IPS-18a (cell line): ENCODE results near the gene C19orf25.

ENCODE experiments used
- H3K27ac ChIP-seq: one replicate; pipeline ENCODE4 v1.5.1; 2013; ENCODE audit warnings: low read length
- H3K27me3 ChIP-seq: one replicate; pipeline ENCODE4 v1.6.1; 2013; ENCODE audit warnings: mild to moderate bottlenecking, low read length; ENCODE audit not compliant: control insufficient read depth, insufficient read depth
- H3K36me3 ChIP-seq: one replicate; pipeline ENCODE4 v1.6.1; 2013; ENCODE audit warnings: low read depth, low read length; ENCODE audit not compliant: control insufficient read depth
- H3K4me1 ChIP-seq: one replicate; pipeline ENCODE4 v1.6.1; 2013; ENCODE audit warnings: low read depth, low read length; ENCODE audit not compliant: control insufficient read depth
- H3K4me3 ChIP-seq: one replicate; pipeline ENCODE4 v1.5.1; 2013; ENCODE audit warnings: low read length
- H3K9ac ChIP-seq: one replicate; pipeline ENCODE4 v1.6.1; 2013; ENCODE audit warnings: mild to moderate bottlenecking, low read length, moderate library complexity
- H3K9me3 ChIP-seq: one replicate; pipeline ENCODE4 v1.6.1; 2013; ENCODE audit warnings: low read depth, low read length; ENCODE audit not compliant: control insufficient read depth

The C19orf25 gene

DNA sequence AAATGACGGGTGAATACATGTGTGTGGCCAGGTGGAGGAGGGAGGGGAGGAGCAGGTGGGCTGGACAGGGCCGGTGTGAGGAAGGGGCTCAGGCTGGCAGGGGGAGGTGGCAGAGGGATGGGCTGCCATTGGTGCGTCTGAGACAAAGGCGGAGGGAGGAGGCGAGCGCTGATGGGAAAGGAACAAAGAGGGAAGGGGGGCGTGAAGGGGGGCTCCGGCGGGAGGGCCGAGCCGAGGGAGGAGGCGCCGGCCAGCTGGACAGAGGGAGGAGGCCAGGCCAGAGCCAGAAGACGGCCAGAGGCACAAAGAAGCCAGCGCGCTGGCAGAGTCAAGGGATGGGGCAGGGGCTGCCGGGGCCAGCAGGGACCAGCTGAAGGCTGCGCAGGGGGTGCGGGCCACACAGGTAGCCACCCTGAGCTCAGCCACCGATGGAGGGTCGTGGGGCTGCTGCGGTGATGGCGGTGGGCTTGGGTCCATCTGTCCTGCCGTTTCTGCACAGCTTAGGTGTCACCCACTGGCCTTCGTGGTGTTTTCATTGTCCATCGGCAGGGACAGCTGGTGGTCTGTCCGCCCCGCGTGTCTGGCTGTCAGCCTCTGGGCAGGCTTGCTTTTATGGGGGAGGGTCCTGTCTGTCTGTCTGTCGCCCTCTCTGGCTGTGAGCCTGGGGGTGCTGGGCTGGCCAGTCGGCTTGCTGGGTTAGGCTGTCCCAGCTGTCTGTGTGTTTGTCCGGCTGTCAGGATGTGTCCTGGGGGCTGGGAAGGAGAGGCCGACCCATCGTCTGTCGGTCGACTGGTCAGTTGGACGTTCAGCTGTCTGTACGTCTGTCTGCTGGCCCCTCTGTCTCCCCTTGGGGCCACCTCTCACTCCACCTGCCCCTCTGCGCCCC is 26.9 kb downstream of the C19orf25 start:
- H3K36me3 ChIP-seq, result no peaks in the 10 kb centered on the region
- H3K4me3 ChIP-seq, result no peak overlapping the region
- no peak overlapping the region for H3K9ac ChIP-seq
- H3K4me1 ChIP-seq, result peaks cover 7% of the 10 kb centered on the region
- peaks cover 99% of the 10 kb centered on the region for H3K27me3 ChIP-seq
- H3K27ac ChIP-seq, result no peak overlapping the region
- no peaks in the 10 kb centered on the region for H3K9me3 ChIP-seq

- peaks cover 7% of the 10 kb centered on the region for H3K4me1 ChIP-seq
- H3K36me3 ChIP-seq, result no peaks in the 10 kb centered on the region
- H3K27me3 ChIP-seq, result peaks cover 99% of the 10 kb centered on the region
- no peak overlapping the region for H3K4me3 ChIP-seq
- no peak overlapping the region for H3K9ac ChIP-seq
- H3K9me3 ChIP-seq, result no peaks in the 10 kb centered on the region
- no peak overlapping the region for H3K27ac ChIP-seq
Measured at GRCh38 chr19:1450735-1451731, 28.0 kb downstream of the C19orf25 start.

DNA sequence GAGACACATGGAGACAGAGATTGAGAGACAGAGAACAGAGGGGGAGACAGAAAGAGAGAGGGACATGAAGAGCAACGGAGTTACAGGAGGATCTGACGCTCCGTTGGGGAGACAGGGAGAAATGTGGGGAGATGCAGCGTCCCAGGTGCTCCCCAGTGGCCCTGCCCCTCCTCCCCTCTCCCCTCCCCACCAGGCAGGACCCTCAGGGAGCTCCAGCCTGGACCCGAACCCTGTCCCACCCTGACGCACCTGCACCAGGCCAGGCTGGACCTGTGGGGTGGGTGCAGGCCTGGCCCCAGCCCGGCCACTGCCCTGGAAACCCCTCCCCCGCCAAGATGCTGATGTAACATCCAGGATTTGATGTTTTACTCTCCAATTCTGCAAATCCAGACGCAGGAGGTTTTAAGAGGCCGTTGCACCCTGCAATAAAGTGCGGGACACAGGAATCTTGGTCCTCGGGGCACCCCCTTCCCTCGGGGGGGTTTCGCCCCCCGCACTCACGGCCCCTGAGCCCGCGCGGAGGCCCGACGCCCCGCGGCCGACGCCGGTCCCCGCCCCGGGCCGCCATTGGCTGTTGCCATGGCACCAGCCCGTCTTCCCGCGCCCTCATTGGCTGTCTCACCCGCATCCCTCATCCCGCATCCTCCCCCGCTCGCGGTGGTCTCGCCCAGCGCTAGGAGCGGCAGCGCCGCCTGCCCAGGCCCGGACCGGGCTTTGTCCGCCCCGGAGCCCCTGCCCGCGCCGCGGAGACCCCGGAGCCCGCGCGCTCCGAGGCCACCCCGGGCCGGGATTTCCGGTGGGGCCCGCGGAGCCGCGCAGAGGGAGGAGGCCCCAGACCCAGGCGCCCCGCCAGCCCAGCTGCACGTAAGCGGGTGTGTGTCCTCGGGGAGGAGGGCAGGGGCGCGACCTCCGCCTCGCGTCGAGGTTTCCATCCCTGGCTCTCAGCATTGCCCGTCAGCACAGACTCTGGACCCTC is 29.3 kb downstream of the C19orf25 start, which contains the start of gene APC2:
TSS of gene APC2 (plus strand) at position 655 of the 976 bp plus-strand sequence. CDS start 2,881 bp downstream, outside the sequence.
- Histone ChIP-seq H3K4me3 (peak within 1 kb of the TSS; percentile 27), H3K27me3 (peaks cover 98% of the 10 kb centered on the region), H3K27ac (no peak within 1 kb of the TSS), H3K36me3 (no peaks in the 10 kb centered on the region), H3K9me3 (no peaks in the 10 kb centered on the region), H3K4me1 (peaks cover 7% of the 10 kb centered on the region), H3K9ac (peak within 1 kb of the TSS; percentile 20)

GRCh38 chr19:1447944-1448343 is 31.1 kb downstream of the C19orf25 start:
- Histone ChIP-seq H3K27me3 (peaks cover 88% of the 10 kb centered on the region), H3K4me3 (no peak overlapping the region), H3K9ac (no peak overlapping the region), H3K4me1 (peaks cover 7% of the 10 kb centered on the region), H3K27ac (no peak overlapping the region), H3K9me3 (no peaks in the 10 kb centered on the region), H3K36me3 (no peaks in the 10 kb centered on the region)

- Histone ChIP-seq H3K4me3 (no peak overlapping the region), H3K4me1 (peaks cover 4% of the 10 kb centered on the region)
Measured at GRCh38 chr19:1447504-1447903, 31.5 kb downstream of the C19orf25 start.

DNA sequence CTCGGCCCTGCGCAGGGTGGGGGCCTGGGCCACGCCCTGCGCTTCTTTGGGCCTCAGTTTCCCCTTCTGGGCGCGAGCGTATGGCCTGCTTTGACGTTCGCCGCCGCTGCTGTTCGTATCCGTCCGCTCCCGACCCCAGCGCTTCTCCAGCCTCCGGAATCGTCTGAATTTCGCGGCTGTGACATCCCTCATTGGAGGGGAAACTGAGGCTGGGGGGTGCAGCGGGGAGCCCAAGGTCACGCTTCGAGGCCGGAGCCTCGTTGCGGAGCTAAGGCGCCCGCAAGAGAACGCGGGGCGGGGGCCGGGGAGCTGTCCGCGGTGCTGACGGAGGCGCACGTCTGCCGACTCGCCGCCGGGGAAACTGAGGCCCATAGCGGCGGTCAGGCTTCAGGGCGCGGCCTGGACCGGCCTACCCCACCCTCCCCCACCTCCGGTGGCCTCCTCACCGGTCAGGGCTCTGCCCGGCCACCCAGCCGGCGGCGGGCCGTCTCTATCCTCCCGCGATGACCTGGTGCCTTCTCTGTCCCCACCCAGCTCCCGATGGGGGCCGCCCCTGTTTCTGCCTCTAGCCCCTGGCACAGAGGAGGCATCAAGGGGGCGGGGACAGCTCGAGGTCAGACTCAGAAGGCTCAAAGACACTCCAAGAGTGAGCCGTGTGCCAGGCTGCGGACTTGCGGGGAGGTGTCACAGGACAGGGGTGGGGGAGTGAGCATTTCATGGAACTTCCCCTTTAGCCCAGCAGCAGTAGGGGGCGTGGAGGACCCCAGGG is 32.1 kb downstream of the C19orf25 start:
- no peak overlapping the region for H3K27ac ChIP-seq
- no peak overlapping the region for H3K4me3 ChIP-seq
- H3K9me3 ChIP-seq, result no peaks in the 10 kb centered on the region
- peaks cover 77% of the 10 kb centered on the region for H3K27me3 ChIP-seq
- peaks cover 2% of the 10 kb centered on the region for H3K36me3 ChIP-seq
- no peak overlapping the region for H3K9ac ChIP-seq
- no peaks in the 10 kb centered on the region for H3K4me1 ChIP-seq

More at GRCh38 chr19:1447504-1447903, 31.5 kb downstream of the C19orf25 start:
- Histone ChIP-seq H3K36me3 (no peaks in the 10 kb centered on the region), H3K27me3 (peaks cover 84% of the 10 kb centered on the region), H3K9ac (no peak overlapping the region), H3K27ac (no peak overlapping the region), H3K9me3 (no peaks in the 10 kb centered on the region)

DNA sequence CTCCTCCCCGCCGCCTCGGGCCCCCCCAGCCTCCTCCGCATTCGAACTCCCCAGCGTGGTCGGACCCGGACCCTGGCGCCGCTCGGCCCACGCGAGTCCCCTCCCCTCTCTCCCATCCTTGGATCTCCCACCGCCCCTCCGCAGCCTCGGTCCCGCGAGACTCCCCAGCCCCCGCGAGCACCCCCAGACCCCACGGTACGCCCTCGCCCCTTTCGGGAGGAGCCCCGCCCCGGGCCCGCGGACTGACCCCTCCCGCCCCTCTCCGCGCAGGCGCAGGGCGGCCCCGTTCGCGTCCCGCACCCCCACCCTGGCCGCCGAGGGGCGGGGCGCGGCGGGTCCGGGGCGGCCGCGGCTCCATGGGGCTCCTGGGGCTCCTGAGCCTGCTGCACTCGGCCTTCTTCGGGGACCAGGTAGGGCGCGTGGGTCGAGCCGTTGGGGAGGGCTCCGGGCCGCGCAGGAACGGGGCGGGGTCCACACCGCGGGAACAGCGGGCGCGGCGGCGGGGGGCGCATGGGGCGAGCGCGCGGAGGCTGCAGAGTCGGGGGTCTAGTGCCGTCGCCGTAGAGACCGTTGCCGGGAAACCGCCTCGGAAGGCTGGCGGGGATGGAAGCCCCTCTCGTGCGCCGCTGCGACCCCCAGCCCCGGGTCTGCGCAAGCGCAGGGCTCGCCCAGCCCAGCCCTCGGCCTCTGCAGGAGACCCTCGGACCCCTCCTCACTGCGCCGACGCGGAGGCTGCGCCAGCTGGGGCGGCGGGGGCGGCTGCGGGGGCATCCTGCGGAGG is 32.9 kb downstream of the C19orf25 start:
- Histone ChIP-seq H3K9me3 (no peaks in the 10 kb centered on the region), H3K4me1 (no peaks in the 10 kb centered on the region), H3K4me3 (peak overlapping the region; percentile 24), H3K36me3 (peaks cover 10% of the 10 kb centered on the region), H3K27ac (no peak overlapping the region), H3K9ac (no peak overlapping the region), H3K27me3 (peaks cover 70% of the 10 kb centered on the region)

- no peak overlapping the region for H3K27ac ChIP-seq
- peak overlapping the region; percentile 62 for H3K4me3 ChIP-seq
- peaks cover 17% of the 10 kb centered on the region for H3K36me3 ChIP-seq
- no peak overlapping the region for H3K9ac ChIP-seq
- H3K4me1 ChIP-seq, result no peaks in the 10 kb centered on the region
- no peaks in the 10 kb centered on the region for H3K9me3 ChIP-seq
- H3K27me3 ChIP-seq, result peaks cover 62% of the 10 kb centered on the region
Measured at GRCh38 chr19:1445185-1445931, 33.7 kb downstream of the C19orf25 start.

GRCh38 chr19:1441677-1442438 is 37.2 kb downstream of the C19orf25 start:
- no peak overlapping the region for H3K9ac ChIP-seq
- H3K27me3 ChIP-seq, result peaks cover 27% of the 10 kb centered on the region
- H3K36me3 ChIP-seq, result peaks cover 24% of the 10 kb centered on the region
- H3K9me3 ChIP-seq, result no peaks in the 10 kb centered on the region
- no peak overlapping the region for H3K27ac ChIP-seq
- no peaks in the 10 kb centered on the region for H3K4me1 ChIP-seq
- no peak overlapping the region for H3K4me3 ChIP-seq
